ENCODE results near the gene ACSL3. TPM values are rescaled to one million over a fixed set of nuclear protein-coding genes. Genes with fewer than 3 reads are reported as not detected.

The ACSL3 gene
- total RNA-seq, 1 donor from 2014 or later = 86.4 TPM

DNA sequence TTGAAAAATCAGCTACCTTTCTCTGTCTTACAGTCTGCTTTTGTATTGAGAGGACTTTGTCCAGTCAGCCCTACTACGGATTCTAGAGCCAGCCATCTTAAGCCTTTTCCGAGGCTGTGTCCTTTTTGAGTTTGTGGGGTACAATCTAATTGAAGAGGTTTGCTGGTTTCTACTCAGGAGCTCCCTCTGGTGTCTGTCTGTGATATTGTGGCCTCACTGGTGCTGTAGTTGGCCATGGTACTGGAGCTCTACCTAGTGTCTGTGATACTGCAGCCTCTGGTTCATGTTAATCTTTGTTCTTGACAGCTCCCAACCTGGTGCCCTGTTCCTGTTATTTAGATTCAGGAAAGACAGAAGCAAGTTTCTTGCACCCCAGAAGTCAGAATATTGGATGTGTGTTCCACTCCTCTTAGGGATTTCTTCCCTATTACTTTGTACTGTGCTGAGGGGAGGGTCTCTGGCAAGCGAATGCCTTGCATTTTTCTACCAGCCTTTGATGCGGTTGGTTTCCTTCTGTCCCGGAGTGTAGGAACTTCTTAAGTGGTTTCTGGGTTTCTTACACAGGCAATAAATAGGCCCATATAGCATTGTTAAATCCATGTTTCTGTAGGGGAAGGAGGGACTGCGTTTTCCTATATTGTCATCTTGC is 78.5 kb downstream of the ACSL3 start:
- peak; percentile 55 for DNase-seq (ENCODE audit: extremely low read depth, low read depth, low spot score)

GRCh38 chr2:222939979-222940378 is 79.1 kb downstream of the ACSL3 start:
- DNase-seq (ENCODE audit: extremely low read depth, low read depth, low spot score) = no peak

DNA sequence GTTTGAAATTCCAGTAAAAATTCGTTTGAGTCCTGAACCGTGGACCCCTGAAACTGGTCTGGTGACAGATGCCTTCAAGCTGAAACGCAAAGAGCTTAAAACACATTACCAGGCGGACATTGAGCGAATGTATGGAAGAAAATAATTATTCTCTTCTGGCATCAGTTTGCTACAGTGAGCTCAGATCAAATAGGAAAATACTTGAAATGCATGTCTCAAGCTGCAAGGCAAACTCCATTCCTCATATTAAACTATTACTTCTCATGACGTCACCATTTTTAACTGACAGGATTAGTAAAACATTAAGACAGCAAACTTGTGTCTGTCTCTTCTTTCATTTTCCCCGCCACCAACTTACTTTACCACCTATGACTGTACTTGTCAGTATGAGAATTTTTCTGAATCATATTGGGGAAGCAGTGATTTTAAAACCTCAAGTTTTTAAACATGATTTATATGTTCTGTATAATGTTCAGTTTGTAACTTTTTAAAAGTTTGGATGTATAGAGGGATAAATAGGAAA is 80.7 kb downstream of the ACSL3 start:
- DNase-seq (ENCODE audit: extremely low read depth, low read depth, low spot score) = no peak

DNA sequence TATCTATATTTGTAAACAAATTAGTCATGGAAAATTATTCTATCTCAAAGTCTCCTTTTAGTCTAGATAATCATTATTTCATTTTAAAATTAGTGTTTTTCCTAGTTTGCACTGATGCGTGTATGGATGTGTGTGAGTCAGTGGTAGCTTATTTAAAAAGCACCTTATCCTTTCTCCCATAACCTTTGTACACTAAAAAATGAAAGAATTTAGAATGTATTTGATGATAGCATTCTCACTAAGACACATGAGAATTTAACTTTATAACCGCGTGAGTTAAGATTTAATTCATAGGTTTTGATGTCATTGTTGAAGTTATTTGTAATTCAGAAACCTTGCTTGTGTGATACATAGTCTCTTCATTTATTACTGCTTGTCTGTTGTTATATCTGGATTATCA is 81.7 kb downstream of the ACSL3 start:
- DNase-seq (ENCODE audit: extremely low read depth, low read depth, low spot score) = no peak

DNA sequence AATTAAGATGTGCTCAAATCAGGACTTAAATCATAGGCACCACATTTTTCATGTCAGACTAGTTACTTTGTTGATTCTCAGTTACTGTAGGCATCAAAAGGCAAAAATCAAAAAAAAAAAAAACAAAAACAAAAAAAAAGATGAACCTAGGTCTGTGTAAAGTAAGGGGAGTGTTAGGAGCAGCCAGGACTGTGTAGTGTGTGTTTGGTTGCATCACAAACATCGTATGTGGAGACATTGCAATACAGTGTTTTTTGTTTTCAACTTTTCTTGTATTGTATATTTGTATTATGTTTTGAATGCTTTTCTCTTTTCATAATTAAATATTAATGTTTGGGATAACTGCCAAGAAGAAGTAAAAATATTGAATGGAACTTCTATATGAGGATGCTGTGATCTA is 82.1 kb downstream of the ACSL3 start:
- no peak for DNase-seq (ENCODE audit: extremely low read depth, low read depth, low spot score)

GRCh38 chr2:222943820-222944219 is 83.0 kb downstream of the ACSL3 start:
- DNase-seq (ENCODE audit: extremely low read depth, low read depth, low spot score) = no peak

DNA sequence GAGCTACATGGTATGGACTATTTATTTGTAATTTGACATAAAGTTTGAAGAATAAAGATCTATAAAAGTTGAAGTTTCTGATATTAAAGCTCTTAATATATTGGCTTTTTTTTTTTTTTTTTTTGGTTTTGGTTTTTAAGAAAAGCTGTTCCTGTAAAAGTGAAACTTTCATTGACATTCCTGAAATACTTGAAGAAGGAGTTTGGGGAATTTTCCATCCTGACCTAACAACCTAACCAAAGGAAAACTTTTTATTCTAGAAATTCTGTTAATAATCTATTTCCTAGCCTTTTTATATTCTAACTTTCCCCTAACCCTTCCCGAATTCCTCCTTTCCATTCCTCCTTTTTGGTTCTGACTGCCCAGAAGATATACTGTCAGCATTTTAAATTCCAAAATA is 83.7 kb downstream of the ACSL3 start:
- no peak for DNase-seq (ENCODE audit: extremely low read depth, low read depth, low spot score)

- no peak for DNase-seq (ENCODE audit: extremely low read depth, low read depth, low spot score)
Measured at GRCh38 chr2:222944971-222945740, 84.3 kb downstream of the ACSL3 start.

DNA sequence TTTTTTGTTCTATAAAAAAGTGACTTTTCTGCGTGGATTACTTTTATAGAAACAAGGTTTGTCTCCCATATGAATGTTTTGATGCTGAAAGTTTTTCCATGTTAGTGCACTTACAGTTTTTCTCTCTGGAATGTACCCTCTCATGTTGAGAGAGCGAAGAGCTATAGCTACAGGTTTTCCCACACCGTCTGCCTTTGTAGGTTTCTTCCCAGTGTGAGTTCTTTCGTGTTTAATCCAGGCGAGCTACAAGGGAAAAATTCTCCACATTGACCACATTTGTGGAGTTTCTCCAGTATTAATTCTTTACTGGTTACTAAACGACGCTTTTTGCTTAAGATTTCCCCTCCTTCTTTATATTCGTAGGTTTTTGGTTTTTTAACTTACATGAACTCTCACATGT is 85.1 kb downstream of the ACSL3 start:
- no peak for DNase-seq (ENCODE audit: extremely low read depth, low read depth, low spot score)

DNA sequence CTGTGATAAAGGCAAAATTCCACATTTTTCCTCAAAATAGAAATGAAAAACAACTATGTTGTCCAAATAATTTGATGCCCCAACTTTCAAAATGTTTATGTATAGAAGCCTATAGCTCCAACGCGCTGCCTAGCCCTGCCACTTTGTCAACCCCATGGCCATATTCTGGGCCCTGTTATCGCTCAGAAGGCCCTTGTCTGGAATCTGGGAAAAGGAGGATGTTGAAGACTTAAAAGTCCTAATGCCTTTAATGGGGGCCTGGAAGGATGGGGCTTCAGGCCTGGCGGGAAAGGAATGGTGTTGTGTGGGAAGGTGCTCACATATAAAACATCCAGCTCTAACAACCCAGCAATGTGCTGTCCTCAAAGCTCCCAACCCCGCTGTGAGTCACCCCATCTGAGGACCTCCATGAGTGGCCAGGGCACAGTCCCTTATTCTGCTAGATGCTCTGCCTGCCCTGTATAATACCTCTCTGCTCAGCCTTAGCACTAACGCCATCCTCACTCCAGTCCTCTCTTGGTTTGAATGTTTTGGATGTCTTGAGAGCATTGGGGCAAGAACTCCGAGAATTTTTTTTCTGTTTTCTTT is 86.0 kb downstream of the ACSL3 start:
- no peak for DNase-seq (ENCODE audit: extremely low read depth, low read depth, low spot score)

GRCh38 chr2:222949073-222949472 is 88.2 kb downstream of the ACSL3 start:
- no peak for DNase-seq (ENCODE audit: extremely low read depth, low read depth, low spot score)

DNA sequence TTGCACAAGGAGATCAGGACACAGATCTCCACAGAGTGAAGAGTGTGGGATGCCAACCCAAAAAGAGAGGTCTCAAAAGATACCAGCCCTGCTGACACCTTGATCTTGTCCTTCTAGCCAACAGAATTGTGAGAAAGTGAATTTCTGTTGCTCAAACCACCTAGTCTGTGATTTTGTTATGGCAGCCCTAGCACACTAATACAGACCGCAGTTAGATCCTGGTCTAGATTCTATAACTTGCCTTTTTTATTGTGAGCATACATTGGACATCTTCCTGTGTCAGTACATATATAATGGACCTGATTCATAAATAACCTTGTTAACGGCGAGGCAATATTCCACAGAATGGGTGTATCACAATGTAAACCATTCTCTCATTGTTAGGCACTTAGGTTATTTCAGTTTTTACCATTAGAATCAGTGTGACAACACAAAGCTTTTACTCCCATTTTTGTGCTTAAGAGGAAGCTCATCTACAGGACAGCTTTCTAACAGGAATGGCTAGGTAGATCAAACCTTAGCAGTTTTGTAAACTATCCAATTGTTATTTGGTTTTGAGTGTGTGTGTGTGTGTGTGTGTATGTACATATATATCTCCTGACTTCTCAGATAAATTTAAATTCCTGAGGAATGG is 89.0 kb downstream of the ACSL3 start:
- DNase-seq (ENCODE audit: extremely low read depth, low read depth, low spot score) = no peak

DNA sequence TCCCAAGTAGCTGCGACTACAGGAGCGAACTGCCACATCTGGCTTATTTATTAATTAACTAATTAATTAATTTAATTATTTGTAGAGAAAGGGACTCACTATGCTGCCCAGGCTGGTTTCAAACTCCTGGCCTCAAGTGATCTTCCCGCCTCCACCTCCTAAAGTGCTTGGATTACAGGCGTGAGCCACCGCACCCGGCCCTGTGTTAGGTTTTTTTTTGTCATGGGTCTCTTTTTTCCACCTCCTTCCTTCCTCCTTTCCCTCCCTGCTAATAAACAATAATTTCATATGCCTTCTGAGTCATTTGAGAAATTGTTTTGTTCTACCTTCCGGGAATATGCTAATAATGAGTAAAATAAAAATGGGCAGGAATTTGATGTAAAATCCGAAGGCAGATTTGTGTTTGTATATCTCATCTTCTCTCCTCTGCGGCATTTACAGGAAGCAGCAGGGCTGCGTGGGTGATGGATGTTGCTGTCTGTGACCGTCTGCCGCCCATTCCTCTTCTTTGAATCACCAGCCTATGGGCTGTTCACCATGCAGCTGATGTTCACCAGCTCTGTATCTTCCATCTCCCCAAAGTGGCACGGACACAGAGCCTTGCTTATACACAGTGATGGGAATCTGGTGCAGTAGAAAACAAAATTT is 89.9 kb downstream of the ACSL3 start:
- no peak for DNase-seq (ENCODE audit: extremely low read depth, low read depth, low spot score)

DNA sequence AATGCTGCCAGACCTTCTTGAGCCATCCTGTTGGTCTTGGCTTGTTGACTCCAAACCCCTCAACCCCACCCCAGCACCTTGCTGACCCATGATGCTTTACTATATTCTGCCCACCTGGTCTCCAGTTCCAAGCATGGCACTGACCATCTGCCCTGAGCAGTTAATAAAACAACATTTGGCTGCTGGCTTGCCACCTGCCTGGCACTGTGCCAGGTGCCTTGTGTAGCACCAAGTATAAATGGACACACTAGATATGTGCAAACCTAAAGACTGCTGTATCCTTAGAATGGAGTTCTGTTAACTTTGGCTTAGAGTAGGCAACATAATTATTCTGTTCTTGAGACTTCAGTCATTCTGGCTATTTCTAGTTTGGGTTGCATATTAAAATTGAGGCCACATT is 91.4 kb downstream of the ACSL3 start:
- no peak for DNase-seq (ENCODE audit: extremely low read depth, low read depth, low spot score)

DNA sequence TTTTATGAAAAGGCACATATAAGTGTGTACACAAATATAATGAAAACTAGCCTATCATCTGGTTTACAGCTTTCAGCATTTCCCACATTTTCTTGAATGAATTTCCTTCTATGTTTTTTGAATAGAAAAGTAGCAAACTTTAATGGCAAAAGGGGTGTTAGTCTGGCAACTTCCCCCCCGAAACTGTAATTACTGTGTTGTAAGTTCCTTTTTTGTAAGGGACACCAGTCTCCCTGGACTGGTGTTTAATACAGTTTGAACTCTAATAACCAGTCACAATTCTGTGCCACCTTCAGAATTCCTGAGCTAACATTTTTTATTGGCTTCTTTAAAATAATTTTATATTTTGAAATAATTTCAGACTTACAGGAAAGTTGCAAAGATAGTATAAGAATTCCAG is 94.2 kb downstream of the ACSL3 start:
- no peak for DNase-seq (ENCODE audit: extremely low read depth, low read depth, low spot score)

DNA sequence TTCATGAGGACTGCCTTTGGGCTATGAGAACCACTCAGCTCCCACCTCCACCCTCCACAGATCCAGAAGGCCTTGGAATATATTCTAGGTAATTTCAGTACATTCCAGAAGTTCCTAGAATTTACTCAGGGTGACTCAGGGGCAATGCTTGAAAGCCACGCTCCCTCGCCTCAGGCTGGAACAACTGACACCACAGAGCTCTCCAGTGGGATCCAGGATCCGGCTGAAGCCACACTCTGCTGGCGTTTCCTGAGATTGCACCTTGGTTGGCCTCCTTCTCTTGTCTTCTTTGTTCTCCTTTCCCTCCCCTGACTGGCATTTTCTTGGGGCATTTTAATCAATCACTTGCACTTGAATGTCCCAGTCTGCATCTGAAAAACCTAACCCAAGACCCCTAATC is 98.5 kb downstream of the ACSL3 start:
- DNase-seq (ENCODE audit: extremely low read depth, low read depth, low spot score) = no peak

- DNase-seq (ENCODE audit: extremely low read depth, low read depth, low spot score) = no peak
Measured at GRCh38 chr2:222960126-222960525, 99.3 kb downstream of the ACSL3 start.

GRCh38 chr2:222963641-222964040 is 102.8 kb downstream of the ACSL3 start:
- DNase-seq (ENCODE audit: extremely low read depth, low read depth, low spot score) = no peak

GRCh38 chr2:222964376-222965031 is 103.7 kb downstream of the ACSL3 start:
- no peak for DNase-seq (ENCODE audit: extremely low read depth, low read depth, low spot score)

DNA sequence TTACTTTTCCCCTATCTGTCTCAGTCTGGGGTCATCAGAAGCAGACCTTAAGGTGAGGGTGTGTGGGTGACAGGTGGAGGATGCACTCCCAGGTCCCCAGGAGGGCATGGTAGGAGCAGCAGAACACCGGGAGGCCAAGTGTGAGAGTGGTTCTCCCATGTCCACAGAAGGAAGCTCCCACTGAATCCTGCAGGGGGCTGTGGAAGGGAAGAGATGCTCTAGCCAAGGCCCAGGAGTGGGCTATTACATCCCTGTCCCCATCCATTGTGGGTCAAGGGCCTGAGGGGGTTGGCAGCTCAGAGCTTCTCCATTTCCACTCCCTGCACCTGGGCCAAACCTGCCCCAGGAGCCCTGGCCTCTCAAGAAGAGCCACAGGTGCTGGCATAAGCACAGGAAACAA is 104.7 kb downstream of the ACSL3 start:
- DNase-seq (ENCODE audit: extremely low read depth, low read depth, low spot score) = no peak
